Measurements from ENCODE around the gene CYP2W1.
"Not testable (repeated sequence)": the region's sequence is repeated elsewhere in the genome, so short reads cannot be mapped to it uniquely, and the experiment has no call there.

Gene CYP2W1

GRCh38 chr7:951881-952547, 31.0 kb upstream of the CYP2W1 start:
- no peak for DNase-seq (ENCODE audit: low read depth, low spot score)

- no peak for DNase-seq (ENCODE audit: low read depth, low spot score)
These were observed 30.2 kb upstream of the CYP2W1 start for GRCh38 chr7:952548-953441.

- no peak for DNase-seq (ENCODE audit: low read depth, low spot score)
These were observed 29.2 kb upstream of the CYP2W1 start for GRCh38 chr7:953547-954327.

GRCh38 chr7:954330-955238, 28.4 kb upstream of the CYP2W1 start, which contains the start of gene ADAP1:
ADAP1 (minus strand) TSS chr7:954680; CDS start chr7:954477, 203 bp downstream.
- no peak for DNase-seq (ENCODE audit: low read depth, low spot score)

- no peak for DNase-seq (ENCODE audit: low read depth, low spot score)
These were observed 26.9 kb upstream of the CYP2W1 start for GRCh38 chr7:956031-956430.

- DNase-seq (ENCODE audit: low read depth, low spot score): no peak
These were observed 25.4 kb upstream of the CYP2W1 start for GRCh38 chr7:957418-958220.

GRCh38 chr7:958221-959200, 24.5 kb upstream of the CYP2W1 start:
- no peak for DNase-seq (ENCODE audit: low read depth, low spot score)

GRCh38 chr7:959271-959670, 23.7 kb upstream of the CYP2W1 start:
- DNase-seq (ENCODE audit: low read depth, low spot score): no peak

GRCh38 chr7:959740-960139, 23.2 kb upstream of the CYP2W1 start:
- not testable (repeated sequence) for DNase-seq (ENCODE audit: low read depth, low spot score)

- no peak for DNase-seq (ENCODE audit: low read depth, low spot score)
These were observed 22.6 kb upstream of the CYP2W1 start for GRCh38 chr7:960269-960871.

GRCh38 chr7:960972-961371, 22.0 kb upstream of the CYP2W1 start:
- not testable (repeated sequence) for DNase-seq (ENCODE audit: low read depth, low spot score)

- DNase-seq (ENCODE audit: low read depth, low spot score): no peak
These were observed 21.2 kb upstream of the CYP2W1 start for GRCh38 chr7:961546-962400.

- DNase-seq (ENCODE audit: low read depth, low spot score): no peak
These were observed 20.4 kb upstream of the CYP2W1 start for GRCh38 chr7:962401-963081.

GRCh38 chr7:963236-964078, 19.5 kb upstream of the CYP2W1 start:
- no peak for DNase-seq (ENCODE audit: low read depth, low spot score)

GRCh38 chr7:964401-965231, 18.4 kb upstream of the CYP2W1 start:
- no peak for DNase-seq (ENCODE audit: low read depth, low spot score)
